ENCODE data around the gene CKAP2L.
A peak's percentile ranks its signal among the peaks of the same experiment; 100 is the strongest.

CKAP2L gene

GRCh38 chr2:112758711-112759110 is 5.7 kb downstream of the CKAP2L start:
- no peak for DNase-seq

- no peak for DNase-seq
Measured at GRCh38 chr2:112757265-112757664, 7.1 kb downstream of the CKAP2L start.

GRCh38 chr2:112756207-112756606 is 8.2 kb downstream of the CKAP2L start:
- DNase-seq = no peak

DNA sequence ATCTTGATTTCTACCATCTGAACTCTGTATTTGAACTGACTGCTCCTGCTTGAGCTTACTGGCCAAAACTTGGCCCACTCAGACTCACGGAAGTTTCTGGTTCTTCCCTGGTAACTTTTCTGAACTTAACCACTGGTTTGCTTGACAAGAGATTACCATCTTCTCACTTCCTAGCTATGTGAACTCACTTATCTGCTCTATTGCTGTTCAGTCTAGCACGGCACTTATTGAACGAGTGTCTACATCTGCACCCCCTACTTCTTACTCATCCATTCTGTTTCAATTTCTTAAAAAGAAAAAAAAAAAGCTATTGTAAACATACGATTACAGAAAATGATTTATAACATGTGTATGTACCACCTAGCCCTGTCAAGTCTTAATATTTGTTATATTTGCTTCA is 9.0 kb downstream of the CKAP2L start:
- no peak for DNase-seq

DNA sequence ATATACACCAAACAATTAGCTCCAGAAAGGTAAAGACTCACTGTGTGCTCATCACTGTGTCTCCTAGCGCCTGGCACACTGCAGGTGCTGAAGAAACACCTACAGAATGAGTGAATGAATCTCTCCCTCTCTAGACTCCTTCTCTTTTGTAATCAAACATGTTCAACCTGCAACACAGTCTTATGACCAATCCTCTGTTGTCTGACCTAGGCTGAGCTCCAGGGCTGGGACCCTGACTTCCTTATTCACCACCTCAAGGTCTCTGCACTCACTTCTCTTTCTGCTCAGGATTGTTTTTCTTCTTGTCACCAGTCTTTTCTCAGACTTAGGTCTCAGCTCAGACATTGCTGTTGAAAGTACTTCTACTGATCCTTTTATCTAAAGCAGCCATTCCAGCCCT is 9.8 kb downstream of the CKAP2L start:
- DNase-seq = no peak

- no peak for DNase-seq
Measured at GRCh38 chr2:112752667-112753066, 11.7 kb downstream of the CKAP2L start.

GRCh38 chr2:112751451-112752197 is 12.8 kb downstream of the CKAP2L start:
- peak; percentile 13 for DNase-seq

- no peak for DNase-seq
Measured at GRCh38 chr2:112750560-112750843, 13.9 kb downstream of the CKAP2L start.

- DNase-seq = peak; percentile 55
Measured at GRCh38 chr2:112749755-112750559, 14.5 kb downstream of the CKAP2L start.

- DNase-seq = no peak
Measured at GRCh38 chr2:112740527-112740926, 23.9 kb downstream of the CKAP2L start.

- DNase-seq = no peak
Measured at GRCh38 chr2:112737542-112738232, 26.7 kb downstream of the CKAP2L start.

GRCh38 chr2:112733871-112734270 is 30.5 kb downstream of the CKAP2L start:
- DNase-seq = no peak

GRCh38 chr2:112733456-112733855 is 31.0 kb downstream of the CKAP2L start:
- no peak for DNase-seq

DNA sequence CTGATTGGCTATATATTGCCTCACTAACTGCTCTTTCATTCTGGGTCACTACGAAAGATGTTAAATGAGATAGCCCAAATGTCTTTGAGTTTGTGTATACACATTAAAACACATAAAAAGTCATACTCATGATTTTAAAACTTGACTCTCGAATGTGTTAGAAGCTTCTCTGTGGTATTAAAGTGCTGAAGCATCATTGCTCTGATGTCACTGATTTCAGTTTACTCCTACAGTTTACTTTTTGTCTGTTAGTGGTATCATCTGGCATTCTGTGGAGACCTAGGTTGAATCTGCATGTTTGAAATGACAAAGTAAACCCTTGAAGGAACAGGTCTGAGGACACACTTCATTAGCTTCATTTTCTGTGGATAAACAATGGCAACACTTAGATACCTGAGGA is 32.9 kb downstream of the CKAP2L start:
- no peak for DNase-seq

GRCh38 chr2:112730791-112731190 is 33.6 kb downstream of the CKAP2L start:
- DNase-seq = no peak

DNA sequence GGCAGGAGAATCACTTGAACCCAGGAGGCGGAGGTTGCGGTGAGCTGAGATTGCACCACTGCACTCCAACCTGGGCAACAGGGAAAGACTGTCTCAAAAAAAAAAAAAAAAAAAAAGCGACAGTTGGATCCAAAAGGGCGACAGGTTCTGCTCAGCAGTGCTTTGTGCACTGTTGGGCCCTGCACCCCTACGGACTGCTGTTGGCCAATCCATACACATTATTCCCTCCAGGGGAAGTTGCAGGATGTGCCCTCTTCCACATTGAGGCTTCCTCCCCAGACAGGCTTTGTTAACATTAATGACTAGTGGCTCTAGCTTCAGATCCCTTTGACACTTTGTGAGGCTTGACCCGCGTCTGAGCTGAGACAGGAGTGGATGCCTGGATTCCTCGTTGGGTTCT is 34.2 kb downstream of the CKAP2L start:
- DNase-seq = no peak

GRCh38 chr2:112728378-112729175 is 35.8 kb downstream of the CKAP2L start:
- no peak for DNase-seq

DNA sequence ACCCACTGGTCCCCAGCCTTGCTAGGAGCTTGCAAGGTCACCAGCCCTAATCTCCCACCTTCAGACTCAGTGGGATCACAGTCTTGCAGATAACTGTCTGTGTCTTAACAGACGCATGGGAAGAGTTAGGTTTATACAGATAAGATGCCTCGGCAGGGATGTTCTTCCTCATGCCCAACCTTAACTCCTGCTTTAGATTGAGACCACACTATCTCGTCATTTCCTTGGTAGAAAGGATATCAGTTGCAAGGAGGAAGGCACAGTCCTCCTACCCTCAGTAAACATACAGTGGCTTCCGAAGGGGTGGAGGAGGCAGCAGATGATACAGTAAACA is 36.4 kb downstream of the CKAP2L start:
- no peak for DNase-seq

GRCh38 chr2:112727276-112728028 is 37.0 kb downstream of the CKAP2L start:
- DNase-seq = no peak

DNA sequence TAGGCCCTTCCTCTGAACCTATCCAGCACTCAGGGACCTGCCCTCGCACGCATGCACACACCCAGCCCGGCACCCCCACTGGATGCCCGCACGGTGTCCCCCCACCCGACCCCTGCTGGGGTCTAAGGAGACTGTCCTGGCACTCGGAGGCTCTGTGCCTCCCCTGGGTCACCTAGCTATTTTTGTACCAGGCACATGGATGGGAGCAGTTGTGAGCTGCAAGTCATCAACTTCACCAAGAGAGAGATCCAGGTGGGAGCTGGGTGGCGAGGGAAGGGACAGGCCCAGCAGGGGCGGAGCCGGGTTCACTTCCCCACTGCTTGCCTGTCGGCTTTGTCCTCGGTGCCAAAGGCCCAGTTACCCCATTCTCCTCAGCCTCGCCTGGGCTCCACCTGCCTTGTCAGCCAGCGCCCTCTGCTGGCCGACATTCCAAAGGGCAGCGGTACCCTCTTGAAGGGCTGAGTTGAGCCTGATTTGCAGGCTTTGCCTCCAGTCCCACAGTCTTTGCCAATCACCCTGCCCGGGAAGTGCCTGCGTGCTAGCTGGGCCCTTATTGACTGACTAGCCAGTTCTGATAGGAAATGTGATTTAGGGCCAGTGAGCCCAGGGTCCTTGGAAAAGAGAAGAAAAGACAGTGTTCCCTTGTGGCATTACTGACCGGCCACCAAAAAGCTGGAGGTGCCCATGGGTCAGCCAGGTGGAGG is 37.8 kb downstream of the CKAP2L start:
- peak; percentile 65 for DNase-seq

GRCh38 chr2:112725545-112726457 is 38.6 kb downstream of the CKAP2L start:
- DNase-seq = no peak

Data from kidney glomerular epithelial cell (primary cell).